Activated T-cell treated with anti-CD3 and anti-CD28 coated beads for 24 hours (primary cell): ENCODE data around the gene RWDD4.

Experiments
- DNase-seq: peaks from one replicate; pipeline ENCODE4 v3.0.0-alpha.2; 2020; ENCODE audit warnings: low read depth

The RWDD4 gene

DNA sequence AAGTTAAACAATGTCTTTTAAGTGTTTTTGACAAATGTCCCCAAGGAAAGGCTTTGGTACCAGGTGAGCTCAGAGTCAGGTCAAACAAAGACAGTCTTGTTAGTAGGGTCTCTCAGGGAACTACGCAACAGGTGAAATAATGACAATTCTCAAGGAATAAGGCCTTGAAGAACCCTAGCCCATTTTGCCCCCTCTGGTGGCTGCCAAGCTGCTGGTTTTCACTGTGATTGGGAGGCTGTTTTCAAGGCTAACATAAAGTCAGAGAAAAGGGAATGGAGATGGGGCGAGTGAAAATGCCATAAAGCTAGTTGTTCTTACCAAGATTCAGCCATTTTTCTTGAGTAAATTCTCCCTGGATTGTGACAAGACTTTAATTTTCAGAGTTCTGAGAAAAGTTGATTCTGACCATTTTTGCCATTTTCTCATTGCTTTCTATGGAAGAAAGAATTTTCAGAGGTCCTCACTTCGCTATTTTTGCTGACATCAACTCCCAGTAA, 58.7 kb downstream of the RWDD4 start:
- DNase-seq, result no peak

DNA sequence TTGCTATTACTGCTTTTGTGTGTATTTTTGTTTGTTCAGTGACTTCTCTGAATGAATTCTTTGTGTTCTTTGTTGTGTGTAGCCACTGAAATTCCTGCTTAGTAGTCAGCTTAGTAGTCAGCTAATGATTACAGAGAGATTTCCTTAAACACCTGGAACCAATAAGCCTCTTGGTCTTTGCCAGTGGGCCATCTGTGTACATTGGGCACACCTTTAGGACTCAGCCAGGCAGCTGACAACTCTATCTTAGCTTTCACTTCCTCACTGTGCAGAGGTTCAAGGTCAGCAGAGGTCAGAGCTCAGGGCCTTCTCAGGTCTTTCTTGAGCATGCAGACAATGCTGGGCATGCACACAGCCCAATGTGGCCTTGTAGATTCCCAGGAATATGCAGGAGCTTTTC, 59.3 kb downstream of the RWDD4 start:
- no peak for DNase-seq

- no peak for DNase-seq
Measured at GRCh38 chr4:183599284-183599683, 59.7 kb downstream of the RWDD4 start.

GRCh38 chr4:183596067-183596757, 62.8 kb downstream of the RWDD4 start:
- no peak for DNase-seq

DNA sequence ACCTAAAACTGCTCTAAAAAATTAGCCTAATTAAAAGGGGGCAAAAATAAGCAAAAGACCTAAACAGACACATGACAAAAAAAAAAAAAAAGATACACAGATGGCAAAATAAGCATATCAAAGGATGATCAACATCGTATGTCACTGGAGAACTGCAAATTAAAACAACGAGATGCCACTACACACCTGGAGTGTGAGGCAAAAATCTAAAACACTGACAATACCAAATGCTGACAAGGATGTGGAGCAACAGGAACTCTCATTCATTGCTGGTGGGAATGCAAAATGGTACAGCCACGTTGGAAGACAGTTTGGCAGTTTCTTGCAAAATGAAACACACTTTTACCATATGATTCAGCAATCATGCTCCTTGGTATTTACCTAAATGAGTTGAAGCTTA, 64.2 kb downstream of the RWDD4 start:
- no peak for DNase-seq

- no peak for DNase-seq
Measured at GRCh38 chr4:183591301-183591700, 67.7 kb downstream of the RWDD4 start.
